Measurements from ENCODE around the gene OSBP2.
A peak's percentile ranks its signal among the peaks of the same experiment; 100 is the strongest.
"Not testable (repeated sequence)": the region's sequence is repeated elsewhere in the genome, so short reads cannot be mapped to it uniquely, and the experiment has no call there.

The OSBP2 gene

GRCh38 chr22:30667107-30667493 is 27.6 kb upstream of the OSBP2 start:
- no peak for DNase-seq (ENCODE audit: low spot score)
- H3K4me3 ChIP-seq, result peak overlapping the region; percentile 92
- TF ChIP-seq CTCF (IDR thresholded peaks at IDR 0.05), result no peak
- H3K27ac ChIP-seq, result peak overlapping the region; percentile 25 to 76

GRCh38 chr22:30667494-30668385 is 26.9 kb upstream of the OSBP2 start, which contains the start of gene DUSP18:
Gene DUSP18, minus strand, starts transcription at chr22:30667875. Its CDS starts 3,872 bp downstream, at chr22:30664003.
- DNase-seq (ENCODE audit: low spot score), result peak; percentile 94
- TF ChIP-seq CTCF (IDR thresholded peaks at IDR 0.05), result no peak
- peak within 1 kb of the TSS; percentile 92 for H3K4me3 ChIP-seq
- H3K27ac ChIP-seq, result peak within 1 kb of the TSS; percentile 25 to 76

GRCh38 chr22:30668386-30668710 is 26.3 kb upstream of the OSBP2 start:
- Histone ChIP-seq H3K4me3 (peak overlapping the region; percentile 92), H3K27ac (peak overlapping the region in 1 of 2 donors; percentile 76)
- no peak for DNase-seq (ENCODE audit: low spot score)
- TF ChIP-seq CTCF (IDR thresholded peaks at IDR 0.05), result no peak

- no peak for DNase-seq (ENCODE audit: low spot score)
- Histone ChIP-seq H3K4me3 (no peak overlapping the region), H3K27ac (no peak overlapping the region)
- no peak for TF ChIP-seq CTCF (IDR thresholded peaks at IDR 0.05)
These were observed 23.6 kb upstream of the OSBP2 start for GRCh38 chr22:30671071-30671470.

GRCh38 chr22:30673136-30673535 is 21.5 kb upstream of the OSBP2 start:
- H3K4me3 ChIP-seq, result no peak overlapping the region
- TF ChIP-seq CTCF (IDR thresholded peaks at IDR 0.05), result no peak
- DNase-seq (ENCODE audit: low spot score), result no peak
- no peak overlapping the region for H3K27ac ChIP-seq

- DNase-seq (ENCODE audit: low spot score), result no peak
- Histone ChIP-seq H3K27ac (no peak overlapping the region), H3K4me3 (no peak overlapping the region)
- no peak for TF ChIP-seq CTCF (IDR thresholded peaks at IDR 0.05)
These were observed 20.2 kb upstream of the OSBP2 start for GRCh38 chr22:30674482-30674881.

- no peak overlapping the region for H3K4me3 ChIP-seq
- H3K27ac ChIP-seq, result no peak overlapping the region
- no peak for TF ChIP-seq CTCF (IDR thresholded peaks at IDR 0.05)
- no peak for DNase-seq (ENCODE audit: low spot score)
These were observed 19.2 kb upstream of the OSBP2 start for GRCh38 chr22:30675436-30675835.

- H3K27ac ChIP-seq; DNase-seq (ENCODE audit: low spot score); H3K4me3 ChIP-seq: not testable (repeated sequence)
These were observed 18.1 kb upstream of the OSBP2 start for GRCh38 chr22:30676565-30676964.

GRCh38 chr22:30679895-30680690 is 14.6 kb upstream of the OSBP2 start:
- H3K4me3 ChIP-seq; DNase-seq (ENCODE audit: low spot score); H3K27ac ChIP-seq: not testable (repeated sequence)
